ENCODE results near the gene FOXP1. TPM values are rescaled to one million over a fixed set of nuclear protein-coding genes. Genes with fewer than 3 reads are reported as not detected.

FOXP1 gene
- total RNA-seq, 1 experiment from 2014 or later = 6.5 TPM

GRCh38 chr3:71134521-71134920 lies 449.0 kb downstream of the FOXP1 start:
- no peak for DNase-seq (ENCODE audit: low read depth, low spot score)
- in situ Hi-C loops (cut with HindIII; ENCODE audit: low pct_unique_long_range_greater_than_20kb, low sequenced_read_pairs) = no loop called here

DNA sequence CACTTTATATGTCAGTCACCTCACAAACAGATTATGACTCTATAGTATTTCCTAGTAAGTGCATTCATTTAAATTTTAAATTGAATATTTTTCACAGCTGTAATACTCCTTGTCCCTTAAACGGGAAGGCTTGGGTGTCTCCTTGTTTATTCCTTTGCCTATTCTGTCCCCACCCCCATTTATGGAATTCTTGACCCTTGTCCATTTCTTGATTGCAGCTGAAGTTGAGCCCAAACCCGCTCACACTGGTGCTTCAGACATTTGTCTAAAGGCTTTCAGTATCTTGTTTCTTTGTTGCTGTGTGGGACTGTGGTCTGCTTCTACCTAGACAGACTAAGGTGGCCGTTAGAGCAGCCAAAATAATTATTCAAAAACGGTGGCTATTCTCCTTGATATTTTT lies 449.7 kb downstream of the FOXP1 start:
- no peak for DNase-seq (ENCODE audit: low read depth, low spot score)
- in situ Hi-C loops (cut with HindIII; ENCODE audit: low pct_unique_long_range_greater_than_20kb, low sequenced_read_pairs) = no loop called here

GRCh38 chr3:71132995-71133730 lies 450.4 kb downstream of the FOXP1 start:
- DNase-seq (ENCODE audit: low read depth, low spot score) = no peak
- in situ Hi-C loops (cut with HindIII; ENCODE audit: low pct_unique_long_range_greater_than_20kb, low sequenced_read_pairs) = no loop called here

GRCh38 chr3:71131375-71132314 lies 451.9 kb downstream of the FOXP1 start:
- in situ Hi-C loops (cut with HindIII; ENCODE audit: low pct_unique_long_range_greater_than_20kb, low sequenced_read_pairs) = no loop called here
- DNase-seq (ENCODE audit: low read depth, low spot score) = no peak

DNA sequence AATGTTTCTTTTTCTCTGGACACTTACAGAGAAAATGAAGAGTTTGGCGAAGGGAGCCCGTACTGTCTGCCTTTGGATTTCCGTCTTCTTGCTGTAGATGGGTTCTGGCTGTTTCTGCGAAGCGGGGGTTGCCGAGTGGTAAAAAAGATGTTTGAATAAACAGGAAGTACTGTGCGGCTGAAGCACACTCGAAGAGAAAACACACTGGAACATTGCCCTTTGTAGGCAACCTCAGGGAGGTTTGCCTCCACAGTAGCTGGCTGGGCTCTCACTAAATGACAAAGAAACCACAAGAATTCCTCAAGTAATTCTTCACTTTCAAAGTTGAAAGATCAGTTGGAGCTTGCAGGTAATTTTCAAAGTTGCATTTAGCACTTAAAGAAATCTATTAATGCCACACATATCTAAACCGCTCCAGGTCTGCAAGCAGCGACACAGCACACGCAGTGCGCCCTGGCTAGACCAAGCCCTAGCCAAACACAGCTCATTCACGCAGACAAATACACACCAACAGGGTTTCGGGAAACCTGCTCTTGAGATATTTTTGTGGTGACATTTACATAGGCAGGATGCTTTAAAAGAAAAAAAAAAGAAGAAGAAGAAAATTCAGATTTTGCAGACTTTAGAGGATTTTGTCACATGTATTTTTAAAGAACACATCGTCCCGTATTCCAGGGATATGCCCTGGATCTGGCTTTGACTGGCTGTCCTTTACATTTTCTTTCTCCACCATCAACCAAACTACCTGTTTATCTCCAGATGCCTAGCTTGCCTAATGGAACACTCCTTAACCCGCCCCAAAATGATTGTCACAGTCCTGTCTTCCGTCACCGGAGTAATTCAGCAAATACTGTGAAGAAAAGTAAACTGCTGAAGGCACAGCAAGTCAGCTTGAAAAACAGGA lies 452.8 kb downstream of the FOXP1 start:
- in situ Hi-C loops (cut with HindIII; ENCODE audit: low pct_unique_long_range_greater_than_20kb, low sequenced_read_pairs) = no loop called here
- DNase-seq (ENCODE audit: low read depth, low spot score) = no peak

- no peak for DNase-seq (ENCODE audit: low read depth, low spot score)
- in situ Hi-C loops (cut with HindIII; ENCODE audit: low pct_unique_long_range_greater_than_20kb, low sequenced_read_pairs) = no loop called here
Measured at GRCh38 chr3:71129611-71130431, 453.7 kb downstream of the FOXP1 start.

DNA sequence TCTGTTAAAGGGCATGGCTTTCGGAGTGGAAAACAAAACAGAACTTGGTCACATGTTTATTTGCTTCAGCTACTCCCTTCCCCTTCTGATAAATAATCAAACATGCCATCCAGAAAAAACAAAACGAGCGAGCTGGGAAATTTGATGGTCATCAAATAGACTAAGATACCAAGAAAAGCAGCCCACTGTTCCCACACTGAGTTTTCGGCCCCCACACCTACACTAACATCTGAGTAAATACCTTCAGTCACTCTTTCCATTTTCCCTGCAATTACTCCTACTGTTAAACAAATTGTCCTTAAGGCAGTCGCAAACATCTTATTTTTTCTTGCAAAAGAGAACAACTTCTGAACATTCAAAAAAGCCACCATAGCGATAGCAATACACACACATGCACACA lies 454.6 kb downstream of the FOXP1 start:
- in situ Hi-C loops (cut with HindIII; ENCODE audit: low pct_unique_long_range_greater_than_20kb, low sequenced_read_pairs) = no loop called here
- no peak for DNase-seq (ENCODE audit: low read depth, low spot score)

DNA sequence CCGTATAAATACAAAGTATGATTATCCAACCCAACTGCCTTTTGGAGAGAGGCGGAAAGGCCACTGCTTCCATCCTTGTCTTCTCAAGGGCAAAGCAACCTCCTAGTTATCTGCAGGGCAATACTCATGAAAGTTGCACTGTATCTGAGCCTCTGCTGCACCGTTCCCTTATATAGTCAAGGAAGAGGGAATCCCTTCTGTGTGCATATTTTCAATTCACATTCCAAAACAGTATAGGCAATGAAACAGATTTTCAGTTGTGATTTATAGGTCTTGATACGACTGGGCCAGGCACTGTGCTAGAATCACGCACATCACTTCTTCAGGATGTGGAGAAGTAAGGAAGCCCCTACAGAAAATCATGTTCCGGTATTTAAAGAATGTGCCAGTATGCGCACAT lies 455.7 kb downstream of the FOXP1 start:
- no peak for DNase-seq (ENCODE audit: low read depth, low spot score)
- in situ Hi-C loops (cut with HindIII; ENCODE audit: low pct_unique_long_range_greater_than_20kb, low sequenced_read_pairs) = no loop called here

DNA sequence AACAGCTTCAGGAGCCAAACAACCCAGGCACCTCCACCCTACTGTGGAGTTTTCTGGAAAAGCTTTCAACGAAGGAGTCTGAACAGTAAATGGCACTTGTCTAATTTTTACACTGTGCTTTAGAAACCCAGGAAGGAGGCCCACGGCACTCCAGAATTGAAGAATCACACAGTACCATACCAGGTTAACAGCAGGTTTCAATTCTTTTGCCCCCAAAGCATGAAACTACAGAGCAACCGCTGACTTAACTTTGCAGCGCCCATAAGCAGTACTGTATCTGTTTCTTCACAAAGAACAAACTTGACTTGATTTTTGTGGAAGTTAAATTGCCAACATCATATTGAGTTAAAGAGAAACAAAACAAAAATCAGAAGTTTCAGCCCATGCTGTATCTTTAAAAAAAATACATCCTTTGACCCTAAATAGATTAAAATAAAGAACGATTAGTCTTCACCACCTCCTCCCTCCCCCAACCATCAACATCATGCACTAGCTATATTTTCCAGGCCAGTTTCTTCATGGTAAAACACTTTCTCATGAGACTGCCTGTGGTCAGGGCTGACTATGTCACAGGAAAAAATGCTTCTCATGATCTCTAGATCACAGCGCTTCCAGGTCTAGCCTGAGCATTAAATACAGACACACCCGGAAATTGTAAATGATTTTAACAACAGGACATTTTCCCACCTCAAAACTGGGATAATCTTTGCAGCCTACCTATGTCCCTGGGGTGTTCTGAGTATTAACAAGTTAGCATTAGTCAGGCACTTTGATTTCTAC lies 456.3 kb downstream of the FOXP1 start:
- in situ Hi-C loops (cut with HindIII; ENCODE audit: low pct_unique_long_range_greater_than_20kb, low sequenced_read_pairs) = no loop called here
- DNase-seq (ENCODE audit: low read depth, low spot score) = no peak

DNA sequence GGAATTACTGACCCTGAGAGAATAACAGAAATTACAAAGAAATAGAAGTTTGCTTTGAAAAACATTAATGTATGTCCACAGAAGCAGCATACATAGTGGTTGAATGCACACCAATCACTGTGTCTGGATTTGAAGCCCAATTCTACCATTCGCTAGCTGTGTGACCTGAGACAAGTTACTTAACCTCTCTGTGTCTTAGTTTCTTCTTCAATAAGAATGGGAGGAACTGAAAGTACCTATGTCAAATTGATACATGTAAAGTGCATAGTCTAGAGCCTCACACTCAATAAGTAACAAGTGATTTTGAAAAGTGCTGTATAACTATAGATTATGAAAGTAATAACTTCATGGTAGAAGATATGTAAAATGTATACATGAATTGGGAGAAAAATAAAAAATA lies 457.8 kb downstream of the FOXP1 start:
- no peak for DNase-seq (ENCODE audit: low read depth, low spot score)
- in situ Hi-C loops (cut with HindIII; ENCODE audit: low pct_unique_long_range_greater_than_20kb, low sequenced_read_pairs) = no loop called here

GRCh38 chr3:71124048-71124447 lies 459.5 kb downstream of the FOXP1 start:
- in situ Hi-C loops (cut with HindIII; ENCODE audit: low pct_unique_long_range_greater_than_20kb, low sequenced_read_pairs) = no loop called here
- DNase-seq (ENCODE audit: low read depth, low spot score) = no peak

DNA sequence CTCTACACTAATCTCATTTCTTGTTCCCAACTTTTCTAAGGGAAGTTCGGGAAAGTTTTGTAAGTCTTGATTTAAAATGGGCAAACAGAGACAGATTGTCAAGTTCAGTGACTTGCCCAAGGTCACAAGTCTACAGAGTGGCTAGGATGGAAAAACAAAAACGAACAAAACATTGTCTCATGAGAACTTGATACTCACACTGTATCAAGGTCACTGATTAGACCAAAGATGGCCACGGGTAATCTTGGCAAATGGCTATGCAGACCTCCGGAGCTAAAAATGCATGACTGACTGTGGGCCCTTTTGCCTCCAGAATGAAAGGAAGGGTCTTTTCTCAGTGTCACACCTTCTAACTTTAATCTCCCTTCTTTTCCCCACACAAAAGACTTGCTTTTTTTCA lies 460.9 kb downstream of the FOXP1 start:
- no peak for DNase-seq (ENCODE audit: low read depth, low spot score)
- in situ Hi-C loops (cut with HindIII; ENCODE audit: low pct_unique_long_range_greater_than_20kb, low sequenced_read_pairs) = no loop called here

DNA sequence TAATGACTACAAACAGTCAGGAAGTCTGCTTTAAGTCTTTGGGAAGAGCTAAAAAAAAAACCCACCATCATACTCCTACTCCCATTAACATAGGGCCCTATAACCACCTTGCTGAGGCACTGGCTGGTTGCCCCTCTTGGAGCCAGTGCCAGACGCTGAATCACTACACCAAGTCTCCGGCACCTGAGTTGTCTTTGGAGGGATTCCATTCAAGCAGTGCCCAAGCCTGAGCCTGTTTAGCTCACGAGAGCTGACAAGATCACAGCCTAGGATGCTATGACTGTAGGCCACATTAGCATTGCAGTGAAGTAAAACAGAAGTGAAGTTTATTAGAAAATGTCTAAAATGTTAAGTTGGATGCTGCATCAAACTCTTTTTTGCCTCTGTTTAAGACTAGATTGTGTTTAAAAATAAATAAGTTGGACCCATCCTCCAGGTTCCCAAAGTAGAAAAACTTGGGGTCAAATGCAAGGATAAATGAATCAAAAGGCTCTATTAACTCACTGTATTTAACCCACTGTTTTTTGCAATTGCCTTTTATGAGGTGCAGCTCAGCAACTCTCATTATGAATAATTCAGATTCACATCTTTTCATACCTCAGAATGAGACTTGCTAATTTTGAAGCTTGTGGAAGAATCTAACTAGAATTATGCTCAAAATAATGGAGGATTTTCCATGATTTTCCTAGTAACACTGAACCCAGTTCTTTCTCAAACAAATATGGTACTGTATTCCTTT lies 461.9 kb downstream of the FOXP1 start:
- in situ Hi-C loops (cut with HindIII; ENCODE audit: low pct_unique_long_range_greater_than_20kb, low sequenced_read_pairs) = no loop called here
- no peak for DNase-seq (ENCODE audit: low read depth, low spot score)

- in situ Hi-C loops (cut with HindIII; ENCODE audit: low pct_unique_long_range_greater_than_20kb, low sequenced_read_pairs) = no loop called here
- DNase-seq (ENCODE audit: low read depth, low spot score) = no peak
Measured at GRCh38 chr3:71120012-71120411, 463.5 kb downstream of the FOXP1 start.

GRCh38 chr3:71119171-71119570 lies 464.4 kb downstream of the FOXP1 start:
- in situ Hi-C loops (cut with HindIII; ENCODE audit: low pct_unique_long_range_greater_than_20kb, low sequenced_read_pairs) = no loop called here
- no peak for DNase-seq (ENCODE audit: low read depth, low spot score)

DNA sequence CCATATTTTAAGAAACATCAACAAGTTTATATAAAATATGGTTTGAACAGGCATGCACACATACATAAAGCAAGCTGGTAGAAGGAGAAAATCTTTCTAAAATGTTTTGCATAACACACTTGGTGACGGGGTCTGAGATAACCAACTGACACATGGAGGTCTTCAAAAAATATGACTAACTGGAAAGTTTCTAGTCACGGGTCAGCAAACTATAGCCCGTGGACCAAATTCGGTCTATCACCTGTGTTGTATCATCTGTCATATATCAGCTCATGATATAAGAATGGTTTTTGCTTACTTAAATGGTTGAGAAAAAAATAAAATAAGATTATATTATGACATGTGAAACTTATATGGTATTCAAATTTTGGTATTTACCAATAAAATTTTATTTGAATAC lies 465.1 kb downstream of the FOXP1 start:
- in situ Hi-C loops (cut with HindIII; ENCODE audit: low pct_unique_long_range_greater_than_20kb, low sequenced_read_pairs) = no loop called here

More for the DNA sequence above, 465.1 kb downstream of the FOXP1 start:
- no peak for DNase-seq (ENCODE audit: low read depth, low spot score)

All from SK-MEL-5 (cell line).